Measurements from ENCODE around the gene NECAB3.
"Not testable (repeated sequence)": the region's sequence is repeated elsewhere in the genome, so short reads cannot be mapped to it uniquely, and the experiment has no call there.

Gene NECAB3

DNA sequence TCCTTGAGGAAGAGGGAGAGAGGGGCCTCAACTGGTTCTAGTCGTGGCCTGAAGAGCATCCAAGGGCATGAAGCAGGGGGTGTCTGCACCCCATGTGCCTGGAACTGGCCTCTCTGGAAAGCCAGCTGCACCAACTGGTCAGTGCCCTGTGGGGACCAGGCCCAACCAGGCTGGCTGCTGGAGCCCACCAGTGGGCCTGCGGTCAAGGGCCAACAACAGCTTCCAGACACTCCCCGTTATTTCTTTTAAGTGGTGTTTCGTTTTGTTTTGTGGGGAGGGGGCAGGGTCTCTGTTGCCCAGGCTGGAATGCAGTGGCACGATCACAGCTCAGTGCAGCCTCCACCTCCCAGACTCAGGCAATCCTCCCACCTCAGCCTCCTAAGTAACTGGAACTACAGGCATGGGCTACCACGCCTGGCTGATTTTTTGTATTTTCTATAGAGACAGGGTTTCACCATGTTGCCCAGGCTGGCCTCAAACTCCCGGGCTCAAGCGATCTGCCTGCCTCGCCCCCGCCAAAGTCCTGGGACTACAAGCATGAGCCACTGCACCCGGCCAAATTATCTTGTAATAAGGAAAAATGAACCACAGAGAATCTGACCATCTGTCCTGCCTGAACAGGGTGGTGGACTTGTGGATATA, 24.0 kb downstream of the NECAB3 start:
- TF ChIP-seq CTCF (IDR thresholded peaks at IDR 0.05), result no peak
- Histone ChIP-seq H3K27me3 (peaks cover 5% of the 10 kb centered on the region), H3K27ac (no peak overlapping the region)

GRCh38 chr20:33649201-33649681, 25.0 kb downstream of the NECAB3 start:
- Histone ChIP-seq H3K4me1 (ENCODE audit: control insufficient read depth in 1 of 2, insufficient read depth in 1 of 2, low read depth in 1 of 2, low read length in 1 of 2) (no peaks in the 10 kb centered on the region), H3K4me3 (ENCODE audit: low read depth in 1 of 2, low read length in 1 of 2) (no peak overlapping the region), H3K36me3 (peaks cover 39% of the 10 kb centered on the region), H3K9me3 (no peaks in the 10 kb centered on the region), H3K27me3 (no peaks in the 10 kb centered on the region), H3K27ac (no peak overlapping the region)
- TF ChIP-seq CTCF (IDR thresholded peaks at IDR 0.05), result no peak

More for the DNA sequence above, 24.0 kb downstream of the NECAB3 start:
- no peaks in the 10 kb centered on the region for H3K4me1 ChIP-seq (ENCODE audit: control insufficient read depth in 1 of 2, insufficient read depth in 1 of 2, low read depth in 1 of 2, low read length in 1 of 2)
- H3K36me3 ChIP-seq, result peaks cover 29% of the 10 kb centered on the region
- no peak overlapping the region for H3K4me3 ChIP-seq (ENCODE audit: low read depth in 1 of 2, low read length in 1 of 2)
- H3K9me3 ChIP-seq, result no peaks in the 10 kb centered on the region

- no peaks in the 10 kb centered on the region for H3K9me3 ChIP-seq
- H3K36me3 ChIP-seq, result peaks cover 42% of the 10 kb centered on the region
- H3K27ac ChIP-seq, result no peak overlapping the region
- no peaks in the 10 kb centered on the region for H3K27me3 ChIP-seq
- TF ChIP-seq CTCF (IDR thresholded peaks at IDR 0.05), result no peak
- no peaks in the 10 kb centered on the region for H3K4me1 ChIP-seq (ENCODE audit: control insufficient read depth in 1 of 2, insufficient read depth in 1 of 2, low read depth in 1 of 2, low read length in 1 of 2)
- no peak overlapping the region for H3K4me3 ChIP-seq (ENCODE audit: low read depth in 1 of 2, low read length in 1 of 2)
These were observed 25.7 kb downstream of the NECAB3 start for GRCh38 chr20:33648396-33649004.

GRCh38 chr20:33647603-33648395, 26.4 kb downstream of the NECAB3 start:
- Histone ChIP-seq H3K27me3 (no peaks in the 10 kb centered on the region), H3K27ac (no peak overlapping the region), H3K4me1 (ENCODE audit: control insufficient read depth in 1 of 2, insufficient read depth in 1 of 2, low read depth in 1 of 2, low read length in 1 of 2) (no peaks in the 10 kb centered on the region), H3K4me3 (ENCODE audit: low read depth in 1 of 2, low read length in 1 of 2) (no peak overlapping the region), H3K36me3 (peaks cover 42% of the 10 kb centered on the region), H3K9me3 (no peaks in the 10 kb centered on the region)
- TF ChIP-seq CTCF (IDR thresholded peaks at IDR 0.05), result no peak

DNA sequence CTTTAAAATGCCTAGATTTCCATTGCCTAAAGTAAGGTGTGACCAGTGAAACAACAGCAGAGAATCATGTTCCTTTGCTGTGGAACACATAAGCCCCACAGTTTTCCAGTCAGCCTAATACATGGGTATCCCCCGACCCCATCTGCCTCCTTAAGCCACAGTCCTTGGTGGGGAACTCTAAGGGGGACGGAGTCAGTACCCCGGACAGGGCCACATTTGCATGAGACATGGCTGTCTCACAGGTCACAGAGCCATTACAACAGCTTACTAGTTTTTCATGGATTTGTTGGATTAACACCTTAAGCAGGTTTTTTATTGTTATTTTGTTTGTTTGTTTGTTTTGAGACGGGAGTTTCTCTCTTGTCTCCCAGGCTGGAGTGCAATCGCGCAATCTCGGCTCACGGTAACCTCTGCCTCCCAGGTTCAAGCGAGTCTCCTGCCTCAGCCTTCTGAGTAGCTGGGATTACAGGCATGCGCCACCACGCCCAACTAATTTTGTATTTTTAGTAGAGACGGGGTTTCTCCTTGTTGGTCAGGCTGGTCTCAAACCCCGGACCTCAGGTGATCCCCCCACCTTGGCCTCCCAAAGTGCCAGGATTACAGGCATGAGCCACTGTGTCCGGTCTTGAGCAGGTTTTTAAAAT, 27.1 kb downstream of the NECAB3 start:
- not testable (repeated sequence) for H3K9me3 ChIP-seq; H3K27ac ChIP-seq; H3K27me3 ChIP-seq; H3K4me1 ChIP-seq (ENCODE audit: control insufficient read depth in 1 of 2, insufficient read depth in 1 of 2, low read depth in 1 of 2, low read length in 1 of 2); H3K4me3 ChIP-seq (ENCODE audit: low read depth in 1 of 2, low read length in 1 of 2)
- peaks cover 42% of the 10 kb centered on the region for H3K36me3 ChIP-seq
